H1 (cell line): ENCODE results near the gene FHDC1. TPM values are rescaled to one million over a fixed set of nuclear protein-coding genes. Genes with fewer than 3 reads are reported as not detected.

Experiments
- CTCF ChIA-PET: fragments of 300-600 bp; sonication (Branson Sonifier 250); formaldehyde crosslinking; loops from one replicate; lab custom pipeline; 2021; ENCODE audit not compliant: partially characterized antibody; lab: Charles Lee
- POLR2A ChIA-PET: fragments of 300-600 bp; sonication (Branson Sonifier 250); formaldehyde crosslinking; loops from one replicate; lab custom pipeline; 2021; ENCODE audit warnings: inconsistent platforms; ENCODE audit not compliant: partially characterized antibody; lab: Charles Lee
- DNase-seq, 2 experiments: peaks; one replicate each; pipeline versions ENCODE4 v3.0.0 to v3.0.0-alpha.2; 2010 to 2022; ENCODE audit warnings: low spot score in 2 of 2, low read depth in 1 of 2, mixed read lengths in 1 of 2
- FAIRE-seq: peaks from 2 replicates; lab custom pipeline; 2011; peaks lifted over from hg19 to GRCh38; lab: Jason Lieb, UNC
- H2AFZ ChIP-seq: 2 replicates; pipeline ENCODE4 v1.8.1; 2012; ENCODE audit warnings: low read length, inconsistent platforms
- H2AK5ac ChIP-seq: 2 replicates; pipeline ENCODE4 v1.6.1; 2013; ENCODE audit warnings: low read depth, low read length
- H2BK120ac ChIP-seq: replicated peaks from 2 replicates; pipeline ENCODE3; 2013; ENCODE audit warnings: low read depth, low read length, inconsistent platforms
- H2BK12ac ChIP-seq: 2 replicates; pipeline ENCODE4 v1.6.1; 2013; ENCODE audit warnings: low read depth, low read length
- H2BK15ac ChIP-seq: 2 replicates; pipeline ENCODE4 v1.6.1; 2013; ENCODE audit warnings: low read length
- H2BK20ac ChIP-seq: 2 replicates; pipeline ENCODE4 v1.6.1; 2013; ENCODE audit warnings: low read length
- H2BK5ac ChIP-seq: 2 replicates; pipeline ENCODE4 v1.6.1; 2013; ENCODE audit warnings: low read depth, low read length
- H3K14ac ChIP-seq: 2 replicates; pipeline ENCODE4 v1.6.1; 2013; ENCODE audit warnings: inconsistent platforms; ENCODE audit not compliant: insufficient read length
- H3K18ac ChIP-seq: 2 replicates; pipeline ENCODE4 v1.6.1; 2013; ENCODE audit warnings: low read length; ENCODE audit errors: extremely low read depth
- H3K23ac ChIP-seq: 2 replicates; pipeline ENCODE4 v1.6.1; 2013; ENCODE audit warnings: inconsistent platforms; ENCODE audit not compliant: insufficient read length
- H3K23me2 ChIP-seq: 2 replicates; pipeline ENCODE4 v1.6.1; 2013; ENCODE audit warnings: low read depth, low read length
- H3K27ac ChIP-seq: 2 replicates; pipeline ENCODE4 v1.6.1; 2011; ENCODE audit warnings: low read depth, low read length, inconsistent platforms
- H3K27me3 ChIP-seq, 4 experiments: replicated peaks in 1 of 4; 1 replicate in 1 of 4; 2 replicates in 3 of 4; pipeline versions ENCODE4 v1.6.1 to v1.8.1; 2011 to 2013; ENCODE audit warnings: low read length in 3 of 4, mild to moderate bottlenecking in 3 of 4, inconsistent platforms in 2 of 4, mixed read lengths in 2 of 4, moderate library complexity in 1 of 4; ENCODE audit not compliant: control insufficient read depth in 3 of 4, insufficient read depth in 3 of 4; ENCODE audit errors: extremely low read depth in 1 of 4
- H3K36me3 ChIP-seq, 4 experiments: 2 replicates each; pipeline versions ENCODE4 v1.6.1 to v1.8.1; 2011 to 2013; ENCODE audit warnings: mild to moderate bottlenecking in 4 of 4, low read length in 3 of 4, moderate library complexity in 2 of 4, control low read depth in 1 of 4, inconsistent platforms in 1 of 4; ENCODE audit not compliant: insufficient read depth in 4 of 4, control insufficient read depth in 2 of 4
- H3K4ac ChIP-seq: replicated peaks from 2 replicates; pipeline ENCODE3; 2013; ENCODE audit warnings: low read length, low read depth, mixed read lengths, inconsistent platforms; ENCODE audit not compliant: insufficient read length
- H3K4me1 ChIP-seq, 4 experiments: replicated peaks in 1 of 4; 1 replicate in 1 of 4; 2 replicates in 3 of 4; pipeline versions ENCODE4 v1.6.1 to v1.8.1; 2011 to 2013; ENCODE audit warnings: low read length in 3 of 4, inconsistent platforms in 2 of 4, mixed read lengths in 1 of 4; ENCODE audit not compliant: insufficient read depth in 4 of 4, control insufficient read depth in 3 of 4
- H3K4me2 ChIP-seq, 2 experiments: 2 replicates each; pipeline versions ENCODE4 v1.6.1 to v1.8.1; 2011 to 2013; ENCODE audit warnings: low read depth in 2 of 2, low read length in 2 of 2, control low read depth in 1 of 2, inconsistent platforms in 1 of 2, mild to moderate bottlenecking in 1 of 2; ENCODE audit not compliant: insufficient read depth in 1 of 2
- H3K4me3 ChIP-seq, 4 experiments: fragments of 200-600, 300-600 bp in 1 of 4; sonication (generic), shearing (Covaris generic), sonication (Bioruptor Twin) in 1 of 4; 2 replicates each; pipeline versions ENCODE4 v1.5.1 to v1.8.1; 2011 to 2016; ENCODE audit warnings: low read length in 4 of 4, low read depth in 3 of 4, control low read depth in 2 of 4, inconsistent platforms in 2 of 4, mild to moderate bottlenecking in 2 of 4, mixed read lengths in 1 of 4, moderate library complexity in 1 of 4; ENCODE audit not compliant: insufficient read depth in 2 of 4; ENCODE audit errors: extremely low read depth in 1 of 4
- H3K56ac ChIP-seq: replicated peaks from 2 replicates; pipeline ENCODE3; 2013; ENCODE audit warnings: low read depth, mild to moderate bottlenecking, mixed read lengths, low read length, inconsistent platforms; ENCODE audit not compliant: insufficient read length
- H3K79me1 ChIP-seq: 2 replicates; pipeline ENCODE4 v1.6.1; 2013; ENCODE audit warnings: low read depth, low read length, control low read depth
- H3K79me2 ChIP-seq, 2 experiments: 2 replicates each; pipeline versions ENCODE4 v1.6.1 to v1.8.1; 2012 to 2013; ENCODE audit warnings: low read length in 2 of 2, mild to moderate bottlenecking in 2 of 2, inconsistent platforms in 1 of 2; ENCODE audit not compliant: insufficient read depth in 2 of 2, control insufficient read depth in 1 of 2
- H3K9ac ChIP-seq, 4 experiments: replicated peaks in 1 of 4; 1 replicate in 1 of 4; 2 replicates in 3 of 4; pipeline versions ENCODE4 v1.6.1 to v1.8.1; 2011 to 2013; ENCODE audit warnings: low read depth in 3 of 4, low read length in 3 of 4, control low read depth in 2 of 4, mild to moderate bottlenecking in 2 of 4, moderate library complexity in 2 of 4, inconsistent platforms in 1 of 4; ENCODE audit errors: extremely low read depth in 1 of 4
- H3K9me3 ChIP-seq, 2 experiments: 2 replicates each; pipeline versions ENCODE4 v1.6.1 to v1.8.1; 2012 to 2013; ENCODE audit warnings: mild to moderate bottlenecking in 2 of 2, moderate library complexity in 2 of 2, control low read depth in 1 of 2, inconsistent platforms in 1 of 2, low read depth in 1 of 2, low read length in 1 of 2, mixed read lengths in 1 of 2; ENCODE audit not compliant: insufficient read depth in 2 of 2
- H4K20me1 ChIP-seq, 2 experiments: replicated peaks in 1 of 2; 2 replicates each; pipeline versions ENCODE3 to v1.8.1; 2011 to 2013; ENCODE audit warnings: inconsistent platforms in 2 of 2, low read length in 2 of 2, mild to moderate bottlenecking in 1 of 2; ENCODE audit not compliant: insufficient read depth in 2 of 2, control insufficient read depth in 1 of 2
- H4K5ac ChIP-seq: 2 replicates; pipeline ENCODE4 v1.6.1; 2013; ENCODE audit warnings: low read length, low read depth, mixed read lengths, inconsistent platforms; ENCODE audit not compliant: insufficient read length
- H4K8ac ChIP-seq: 2 replicates; pipeline ENCODE4 v1.8.0; 2013; ENCODE audit warnings: mild to moderate bottlenecking, moderate library complexity, low read length, inconsistent platforms; ENCODE audit not compliant: insufficient read depth; ENCODE audit errors: extremely low read depth
- H4K91ac ChIP-seq: replicated peaks from 2 replicates; pipeline ENCODE3; 2013; ENCODE audit warnings: low read length, mixed read lengths, inconsistent platforms; ENCODE audit not compliant: insufficient read length
- BCL11A ChIP-seq, 2 experiments: IDR thresholded peaks; one replicate each; pipeline ENCODE4 v1.6.1; 2011; ENCODE audit warnings: low read depth in 2 of 2, low read length in 2 of 2, mild to moderate bottlenecking in 2 of 2
- CBX8 ChIP-seq: fragments of 300-800, 300-1000 bp; sonication (generic); IDR thresholded peaks from 2 replicates; pipeline ENCODE4 v1.7.1; 2016; ENCODE audit warnings: low read depth, low read length, borderline replicate concordance
- CREB1 ChIP-seq: IDR thresholded peaks from 2 replicates; pipeline ENCODE4 v1.6.1; 2012; ENCODE audit warnings: inconsistent platforms
- CTCF ChIP-seq, 3 experiments: IDR thresholded peaks; 1 replicate in 2 of 3; 2 replicates in 1 of 3; pipeline versions ENCODE4 v1.5.1 to v1.6.1; 2011; ENCODE audit warnings: low read length in 3 of 3, mild to moderate bottlenecking in 3 of 3, inconsistent platforms in 2 of 3, low read depth in 1 of 3, moderate library complexity in 1 of 3; ENCODE audit not compliant: insufficient read depth in 1 of 3; ENCODE audit errors: control extremely low read depth in 1 of 3
- EP300 ChIP-seq, 2 experiments: IDR thresholded peaks; 1 replicate in 1 of 2; 2 replicates in 1 of 2; pipeline ENCODE4 v1.6.1; 2011 to 2012; ENCODE audit warnings: low read depth in 2 of 2, low read length in 2 of 2, mild to moderate bottlenecking in 2 of 2, borderline replicate concordance in 1 of 2, inconsistent platforms in 1 of 2, moderate library complexity in 1 of 2
- RNF2 ChIP-seq: fragments of 200-900, 300-1000 bp; sonication (generic); IDR thresholded peaks from 2 replicates; pipeline ENCODE4 v1.7.1; 2016; ENCODE audit warnings: borderline replicate concordance, low read depth, mild to moderate bottlenecking, antibody characterized with exemption, low read length; ENCODE audit not compliant: poor library complexity, severe bottlenecking; ENCODE audit errors: missing control alignments
- SAP30 ChIP-seq: fragments of 300-600 bp; sonication (generic); IDR thresholded peaks from 2 replicates; pipeline ENCODE4 v1.7.1; 2012; ENCODE audit warnings: low read length, moderate library complexity, mild to moderate bottlenecking, inconsistent platforms; ENCODE audit not compliant: insufficient read depth, insufficient replicate concordance
- SIX5 ChIP-seq: IDR thresholded peaks from 2 replicates; pipeline ENCODE4 v1.6.1; 2011; ENCODE audit warnings: mild to moderate bottlenecking, low read depth, low read length
- SP4 ChIP-seq: IDR thresholded peaks from 2 replicates; pipeline ENCODE4 v1.6.1; 2012; ENCODE audit warnings: low read length, inconsistent platforms
- SRF ChIP-seq: IDR thresholded peaks from 2 replicates; pipeline ENCODE4 v1.6.1; 2011; ENCODE audit warnings: mild to moderate bottlenecking, low read depth, low read length, moderate library complexity
- SUZ12 ChIP-seq: fragments of 200-600 bp; sonication (generic); IDR thresholded peaks from 2 replicates; pipeline ENCODE4 v1.6.1; 2012; ENCODE audit warnings: mild to moderate bottlenecking, inconsistent platforms, low read length, moderate library complexity, mixed read lengths
- TEAD4 ChIP-seq: IDR thresholded peaks from 2 replicates; pipeline ENCODE4 v1.6.1; 2012; ENCODE audit warnings: low read depth, low read length, inconsistent platforms, mixed read lengths
- YY1 ChIP-seq: IDR thresholded peaks from 2 replicates; pipeline ENCODE4 v1.6.1; 2011; ENCODE audit warnings: low read depth, mild to moderate bottlenecking, low read length
- polyA plus RNA-seq, 7 experiments: library from polyadenylated mRNA; depleted of rRNA in 3 of 7; stranded (reverse) in 5 of 7; unstranded in 2 of 7; fragments of >200 nt in 5 of 7; fragments of 200-250 nt in 2 of 7; gene quantifications; 1 replicate in 5 of 7; 2 replicates in 1 of 7; 4 replicates in 1 of 7; pipeline versions ENCODE4 v1.2.1 to v1.2.3, GENCODE V29; 2011 to 2013; ENCODE audit warnings: missing spikeins in 2 of 7, mixed read lengths in 2 of 7
- total RNA-seq: library from RNA; stranded (reverse); fragmentation: NEBNext Ultra II Directional; extraction: Animal tissue kit (Norgen Biotek cat#: 25700); gene quantifications from 2 replicates; pipeline ENCODE4 v1.2.1, GENCODE V29; 2021

The FHDC1 gene
- total and polyA plus RNA-seq, 2 of the 8 experiments (the other 6 are each of a cell fraction or from before 2014, with no cell fraction given), result 6.4 to 28.6 TPM

- Histone ChIP-seq H3K56ac (no peak overlapping the region), H4K20me1 (no peaks in the 10 kb centered on the region), H3K79me2 (no peaks in the 10 kb centered on the region), H3K14ac (no peak overlapping the region), H3K9ac (no peak overlapping the region), H2BK20ac (no peak overlapping the region), H3K23ac (no peak overlapping the region), H3K4me1 (no peaks in the 10 kb centered on the region; a peak in 1 of 7 replicates), H2AK5ac (no peak overlapping the region), H3K18ac (no peak overlapping the region; the same call in 1 of the 2 replicates), H3K27me3 (no peaks in the 10 kb centered on the region), H3K4ac (no peak overlapping the region), H2BK120ac (no peak overlapping the region), H2BK5ac (no peak overlapping the region), H4K8ac (no peak overlapping the region), H2BK12ac (no peak overlapping the region), H2AFZ (no peak overlapping the region), H3K79me1 (no peaks in the 10 kb centered on the region; the same call in 1 of the 2 replicates), H3K36me3 (no peaks in the 10 kb centered on the region), H3K23me2 (no peaks in the 10 kb centered on the region), H2BK15ac (no peak overlapping the region), H3K27ac (no peak overlapping the region), H3K9me3 (no peaks in the 10 kb centered on the region), H4K5ac (no peak overlapping the region), H3K4me3 (no peak overlapping the region), H3K4me2 (no peak overlapping the region), H4K91ac (no peak overlapping the region)
- DNase-seq (no peak), FAIRE-seq (no peak)
- ChIA-PET POLR2A (no interaction called here), CTCF (interaction anchor here (1.0 kb wide), 1 partner anchor 13 kb away, joined by 3 read pairs; no protein-coding TSS in a partner anchor)
- no peak for TF ChIP-seq SP4
- TF ChIP-seq TEAD4, result no peak
- no peak for TF ChIP-seq EP300 (IDR thresholded peaks at IDR 0.05; ENCODE audit: borderline replicate concordance in 1 of 2, low read depth in 2 of 2, low read length in 2 of 2)
- TF ChIP-seq CTCF (IDR thresholded peaks at IDR 0.05; ENCODE audit: control extremely low read depth in 1 of 3, insufficient read depth in 1 of 3, low read depth in 1 of 3, low read length in 3 of 3), result no peak
- no peak for TF ChIP-seq YY1
- no peak for TF ChIP-seq RNF2
- TF ChIP-seq SIX5, result no peak
- TF ChIP-seq SRF, result no peak
- TF ChIP-seq CBX8, result no peak
- TF ChIP-seq SUZ12, result no peak
- no peak for TF ChIP-seq SAP30
- TF ChIP-seq BCL11A (IDR thresholded peaks at IDR 0.05; ENCODE audit: low read depth in 2 of 2, low read length in 2 of 2), result no peak
- no peak for TF ChIP-seq CREB1
These were observed 37.5 kb upstream of the FHDC1 start for GRCh38 chr4:152898606-152899005.
